Measurements from ENCODE around the gene DHX34.
"Not testable (repeated sequence)": the region's sequence is repeated elsewhere in the genome, so short reads cannot be mapped to it uniquely, and the experiment has no call there.

Gene DHX34

DNA sequence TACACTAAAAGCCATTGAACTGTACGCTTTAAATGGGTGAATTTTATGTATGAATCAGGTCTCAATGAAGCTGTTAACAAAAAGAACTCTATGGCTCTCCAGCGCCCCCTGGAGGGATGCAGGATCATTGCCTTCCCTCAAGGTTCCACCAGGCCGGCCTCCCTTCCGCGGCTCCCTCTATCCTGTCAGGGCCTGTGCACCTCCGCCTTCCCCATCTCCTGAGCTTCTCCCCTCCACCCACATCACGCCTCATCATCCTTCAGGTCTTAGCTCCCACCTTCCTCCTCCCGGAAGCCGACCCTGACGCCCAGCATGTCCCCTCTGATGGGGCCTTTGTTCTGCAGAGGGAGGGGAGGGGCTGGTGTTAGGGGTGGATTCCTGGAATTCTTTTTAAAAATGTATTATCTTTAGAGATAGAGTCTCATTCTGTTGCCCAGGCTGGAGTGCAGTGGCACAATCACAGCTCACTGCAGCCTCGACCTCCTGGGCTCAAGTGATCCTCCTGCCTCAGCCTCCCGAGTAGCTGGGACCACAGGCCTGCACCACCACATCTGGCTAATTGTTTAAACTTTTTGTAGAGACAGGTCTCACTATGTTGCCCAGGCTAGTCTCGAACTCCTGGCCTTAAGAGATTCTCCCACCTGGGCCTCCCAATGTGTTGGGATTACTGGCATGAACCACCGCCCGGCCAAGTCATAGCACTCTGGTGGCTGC lies 42.6 kb downstream of the DHX34 start:
- peak; percentile 64 for DNase-seq

DNA sequence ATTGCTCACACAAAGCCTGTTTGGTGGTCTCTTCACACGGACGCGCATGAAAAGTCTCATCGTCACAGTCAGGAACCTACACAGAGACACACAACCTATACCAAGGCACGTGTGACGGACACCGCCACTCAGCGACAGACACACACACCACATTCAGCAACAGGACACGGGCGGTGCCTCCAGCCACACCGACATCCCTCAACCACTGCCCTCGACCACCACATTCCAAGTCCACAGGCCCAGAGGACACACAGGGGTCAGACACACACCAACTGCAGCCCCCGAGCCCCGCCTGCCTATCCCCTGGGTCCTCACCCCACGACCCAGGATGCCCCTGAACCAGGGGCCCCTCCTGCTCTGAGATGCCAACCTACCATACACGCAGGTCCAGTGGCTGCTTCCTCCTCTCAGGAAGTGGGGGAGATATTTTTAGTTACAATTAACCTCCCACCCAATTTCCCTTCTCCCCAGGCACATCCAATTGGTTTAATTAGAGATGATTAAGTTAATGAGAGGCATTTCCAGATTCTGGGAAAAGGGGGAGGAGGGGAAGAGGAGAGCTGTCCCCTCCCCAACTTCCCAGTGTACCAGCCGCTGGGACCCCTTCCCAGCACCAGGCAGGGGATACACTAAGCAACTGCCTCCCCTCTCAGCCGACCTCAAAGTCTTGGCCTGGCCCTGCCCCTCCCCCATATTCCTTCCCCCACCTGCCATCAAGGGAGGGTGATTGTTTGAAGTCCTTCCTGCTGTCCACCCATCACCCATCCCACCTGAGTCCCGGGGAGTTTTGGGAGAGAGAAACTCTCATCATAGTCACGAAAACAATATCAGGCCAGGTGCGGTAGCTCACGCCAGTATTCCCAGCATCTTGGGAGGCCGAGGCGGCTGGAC lies 49.8 kb downstream of the DHX34 start:
- no peak for DNase-seq

DNA sequence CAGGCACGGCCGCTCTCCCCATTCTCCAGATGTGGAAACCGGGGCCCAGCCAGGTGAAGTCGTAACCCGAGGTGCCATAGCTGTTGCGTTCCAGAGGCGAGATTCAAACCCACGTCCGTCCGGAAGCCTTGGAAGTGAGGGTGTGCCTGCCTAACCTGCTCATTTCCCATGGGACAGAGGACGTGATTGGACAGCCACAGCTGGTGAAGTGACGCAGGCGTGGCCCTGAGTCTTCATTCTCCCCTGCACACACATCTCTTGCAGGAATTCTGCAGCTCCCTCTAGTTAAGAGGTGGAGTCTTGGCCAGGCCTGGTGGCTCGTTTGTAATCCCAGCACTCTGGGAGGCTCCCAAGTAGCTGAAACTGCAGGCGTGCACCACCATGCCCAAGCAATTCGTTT lies 53.4 kb downstream of the DHX34 start:
- no peak for DNase-seq

DNA sequence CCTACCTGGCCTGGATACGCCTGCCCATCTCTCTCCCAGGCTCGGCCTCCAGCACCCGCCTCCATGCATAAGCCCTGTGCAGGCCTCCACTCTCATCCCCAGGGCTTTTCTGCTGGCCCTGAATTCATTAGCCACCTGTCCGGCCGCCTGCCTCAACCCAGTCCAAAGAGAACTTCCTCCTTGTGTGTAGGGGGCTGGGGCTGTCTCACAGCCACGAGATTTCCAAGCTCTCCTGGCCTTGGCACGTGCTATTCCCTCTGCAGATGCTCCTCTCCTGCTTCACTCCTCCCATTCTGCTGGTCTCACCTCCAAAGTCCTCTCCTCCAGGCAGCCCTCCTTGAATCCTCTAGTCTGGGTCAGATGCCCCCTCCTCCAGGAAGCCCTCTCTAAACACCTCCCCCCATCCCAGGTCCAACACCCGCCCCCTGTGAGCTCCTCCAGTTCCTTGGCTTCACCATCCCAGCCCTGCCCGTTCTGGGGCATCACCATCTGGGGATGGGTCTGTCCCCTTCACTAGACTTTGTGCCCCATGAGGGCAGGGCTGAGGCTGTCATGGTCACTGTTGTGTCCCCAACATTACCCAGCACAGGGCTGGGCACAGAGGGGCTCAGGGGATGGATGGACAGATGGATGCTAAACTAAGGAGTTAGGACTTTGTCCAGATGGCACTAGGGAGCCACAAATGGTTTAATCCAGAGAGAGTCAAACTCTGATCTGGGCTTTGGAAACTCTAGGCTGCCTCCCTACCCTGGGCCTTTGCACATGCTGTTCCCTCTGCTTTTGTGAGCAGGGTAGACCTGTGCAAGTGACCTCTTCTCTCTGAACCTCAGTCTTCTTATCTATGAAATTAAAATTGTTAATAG lies 55.5 kb downstream of the DHX34 start:
- no peak for DNase-seq

DNA sequence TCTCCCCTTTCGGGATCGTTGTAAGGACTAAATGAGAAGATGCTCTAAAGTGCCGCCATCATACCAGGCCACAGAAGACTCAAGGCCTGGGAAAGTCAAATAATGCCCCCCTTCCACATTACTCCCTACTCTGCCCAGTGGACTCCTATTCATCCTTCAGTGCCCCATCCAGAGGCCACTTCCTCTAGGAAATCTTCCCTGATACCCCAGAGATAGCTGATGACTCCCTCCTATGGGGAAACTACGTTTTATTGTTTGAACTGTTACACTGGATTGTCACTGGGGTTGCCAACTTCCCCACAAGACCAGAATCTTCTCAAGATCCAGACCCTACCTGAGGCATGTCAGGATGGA lies 56.1 kb downstream of the DHX34 start:
- DNase-seq, result no peak

DNA sequence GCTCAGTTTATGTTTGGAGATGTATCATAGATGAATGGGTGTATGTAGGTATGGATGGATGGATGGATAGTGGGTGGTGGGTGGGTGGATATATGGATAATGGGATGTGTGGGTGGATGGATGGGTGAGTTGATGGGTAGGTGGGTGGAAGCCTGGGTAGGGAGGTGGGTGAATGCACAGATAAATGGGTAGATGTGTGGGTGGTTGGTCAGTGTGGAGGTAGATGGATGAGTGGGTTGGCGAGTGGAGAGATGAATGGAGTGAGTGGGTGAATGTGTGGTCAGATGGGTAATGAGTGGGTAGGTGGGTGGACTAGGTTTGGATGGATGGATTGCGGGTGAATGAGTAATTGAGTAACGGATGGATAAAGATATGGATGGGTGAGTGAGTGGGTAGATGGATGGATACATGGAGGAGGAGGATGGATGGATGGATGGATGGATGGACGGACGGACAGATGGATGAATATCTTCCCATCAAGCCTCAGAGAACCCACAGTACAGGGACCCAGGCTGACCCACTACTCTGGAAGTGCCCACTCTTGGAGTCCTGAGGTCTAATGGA lies 56.8 kb downstream of the DHX34 start:
- no peak for DNase-seq

DNA sequence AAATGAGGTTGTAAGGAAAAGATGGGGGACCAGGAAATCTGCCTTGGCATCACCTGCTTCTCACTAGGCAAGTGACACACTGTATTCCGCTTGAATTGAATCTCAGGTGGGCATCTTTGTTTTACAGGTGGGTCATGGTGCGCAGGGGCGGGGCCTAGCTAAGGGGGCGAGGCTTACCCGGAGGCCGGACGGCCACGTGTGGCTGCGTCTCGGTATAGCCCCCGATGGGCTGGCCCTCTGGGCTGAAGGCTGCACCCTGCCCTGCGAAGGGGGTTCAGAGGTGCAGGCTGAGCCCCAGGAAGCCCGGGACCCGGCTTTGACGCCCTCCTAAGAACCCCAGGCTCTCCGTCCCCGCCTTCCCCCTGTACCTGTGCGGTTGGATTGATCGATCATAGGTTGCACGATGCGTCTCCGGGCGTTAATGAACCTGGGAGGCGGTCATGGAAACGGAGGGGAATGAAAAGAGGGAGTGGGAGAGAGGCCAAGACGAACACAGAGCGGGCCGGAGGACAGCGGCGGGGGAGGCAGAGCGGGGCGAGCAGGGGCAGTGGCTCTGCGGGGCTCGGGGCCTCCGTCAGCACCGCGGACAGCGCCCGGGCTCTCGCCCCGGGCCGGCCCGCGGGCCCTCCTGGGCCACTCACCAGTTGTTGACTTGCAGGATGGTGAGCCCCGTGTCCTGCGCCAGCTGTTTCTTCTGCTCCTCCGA lies 57.7 kb downstream of the DHX34 start:
- no peak for DNase-seq

DNA sequence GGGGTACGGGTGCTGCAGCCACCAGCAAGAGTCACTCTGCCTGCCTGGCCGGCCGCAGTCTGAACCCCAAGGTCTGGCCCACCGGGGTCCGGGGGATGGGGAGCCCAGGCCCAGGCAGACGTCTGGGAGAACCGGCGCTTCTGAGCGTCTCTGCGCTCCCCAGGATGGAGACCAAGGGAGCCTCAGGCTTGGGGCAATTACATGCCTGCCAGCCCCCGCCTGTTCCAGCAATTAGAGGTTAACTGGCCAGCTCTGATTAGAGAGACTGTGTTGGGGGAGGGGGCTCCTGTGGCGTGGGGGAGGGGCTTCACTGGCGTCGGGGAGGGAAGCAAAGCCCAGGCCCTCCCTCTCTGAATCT lies 58.3 kb downstream of the DHX34 start:
- DNase-seq, result no peak

DNA sequence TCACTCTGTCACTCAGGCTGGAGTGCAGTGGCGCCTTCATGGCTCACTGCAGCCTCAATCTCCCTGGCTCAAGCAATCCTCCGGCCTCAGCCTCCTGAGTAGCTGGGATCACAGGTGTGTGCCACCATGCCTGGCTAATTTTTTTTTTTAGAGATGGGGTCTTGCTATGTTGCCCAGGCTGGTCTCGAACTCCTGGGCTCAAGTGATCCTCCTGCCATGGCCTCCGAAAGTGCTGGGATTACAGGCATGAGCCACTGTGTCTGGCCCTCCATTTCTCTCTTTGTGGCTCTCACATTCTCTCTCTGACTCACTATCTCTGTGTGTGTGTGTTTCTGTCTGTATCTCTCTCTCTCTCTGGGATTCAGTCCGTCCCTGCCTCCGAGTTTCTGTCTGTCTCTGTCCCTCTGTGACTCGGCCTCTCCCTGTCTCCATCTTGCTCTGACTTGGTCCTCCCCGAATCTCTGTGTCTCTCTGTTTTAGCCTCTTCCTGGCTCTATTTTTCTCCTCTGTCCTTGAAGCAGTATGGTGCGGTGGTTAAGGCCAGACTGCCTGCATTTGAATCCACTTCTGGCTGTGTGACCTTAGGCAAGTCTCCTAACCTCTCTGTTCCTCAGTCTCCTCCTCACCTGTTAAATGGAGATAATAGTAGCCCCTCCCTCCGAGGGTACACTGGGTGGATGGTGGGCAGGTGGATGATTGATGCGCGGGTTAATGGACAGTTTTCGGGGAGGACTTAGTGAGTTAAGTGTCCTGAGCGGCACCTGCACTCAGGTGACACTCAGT lies 59.2 kb downstream of the DHX34 start:
- no peak for DNase-seq

DNA sequence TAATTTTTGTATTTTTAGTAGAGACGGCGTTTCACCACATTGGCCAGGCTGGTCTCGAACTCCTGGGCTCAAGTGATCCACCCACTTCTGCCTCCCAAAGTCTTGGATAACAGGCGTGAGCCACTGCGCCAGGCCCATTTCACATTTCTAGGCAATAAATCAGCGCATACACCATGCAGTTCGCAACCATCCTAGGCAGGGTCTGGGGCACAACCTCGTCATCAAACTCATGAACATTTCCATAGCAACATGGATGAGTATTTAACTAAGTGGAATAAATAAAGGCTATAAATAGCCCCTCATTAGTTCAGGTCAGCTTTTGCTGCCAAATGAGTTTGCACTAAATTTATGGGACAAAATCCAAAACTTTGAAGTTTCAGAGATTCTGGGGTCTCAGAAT lies 62.0 kb downstream of the DHX34 start:
- DNase-seq, result no peak

DNA sequence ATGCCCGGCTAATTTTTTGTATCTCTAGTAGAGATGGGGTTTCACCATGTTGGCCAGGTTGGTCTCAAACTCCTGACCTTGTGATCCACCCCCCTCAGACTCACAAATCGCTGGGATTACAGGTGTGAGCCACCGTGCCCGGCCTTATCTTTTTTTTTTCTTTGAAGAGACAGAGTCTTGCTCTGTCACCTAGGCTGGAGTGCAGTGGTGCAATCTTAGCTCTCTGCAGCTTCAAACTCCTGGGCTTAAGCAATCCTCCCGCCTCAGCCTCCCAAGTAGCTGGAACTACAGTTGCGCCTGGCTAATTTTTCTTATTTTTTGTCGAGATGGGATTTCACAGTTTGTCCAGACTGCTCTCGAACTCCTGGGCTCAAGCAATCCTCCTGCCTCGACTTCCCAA lies 62.6 kb downstream of the DHX34 start:
- DNase-seq, result not testable (repeated sequence)

DNA sequence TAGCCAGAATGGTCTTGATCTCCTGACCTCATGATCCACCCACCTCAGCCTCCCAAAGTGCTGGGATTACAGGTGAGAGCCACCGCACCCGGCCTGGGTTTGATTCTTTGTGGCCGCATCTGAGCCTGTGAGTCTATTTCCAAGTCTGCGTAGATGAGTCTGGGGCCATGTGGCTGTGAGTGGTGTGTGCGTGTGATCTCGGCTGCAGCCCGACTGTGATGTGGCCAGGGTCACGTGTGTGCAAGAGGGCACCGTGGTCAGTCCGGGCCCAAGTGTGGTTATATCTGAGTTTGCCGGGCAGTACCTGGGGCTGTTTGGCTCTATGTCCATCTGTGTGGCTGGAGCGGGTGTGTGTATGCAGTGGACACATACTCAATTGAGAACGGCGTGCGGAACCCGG lies 64.8 kb downstream of the DHX34 start:
- DNase-seq, result no peak

DNA sequence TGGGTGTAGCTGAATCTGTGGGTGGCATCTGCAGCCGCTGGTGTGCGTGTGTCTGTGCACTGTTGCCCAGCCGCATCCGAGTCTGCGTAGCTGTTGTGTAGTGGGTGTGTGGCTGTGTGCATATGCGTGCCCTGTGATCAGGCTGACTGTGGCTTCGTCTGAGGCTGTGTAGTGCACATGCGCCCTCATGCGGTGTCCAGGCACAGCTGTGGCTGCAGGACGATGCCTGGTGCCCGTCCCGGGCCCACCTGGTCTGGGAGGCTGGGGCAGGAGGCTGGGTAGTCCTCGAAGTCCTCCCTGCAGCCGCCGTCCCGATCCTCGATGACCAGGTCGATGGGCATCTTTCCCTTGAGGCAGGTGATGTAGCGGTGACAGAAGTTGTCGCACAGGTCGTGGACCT lies 65.4 kb downstream of the DHX34 start:
- DNase-seq, result no peak

DNA sequence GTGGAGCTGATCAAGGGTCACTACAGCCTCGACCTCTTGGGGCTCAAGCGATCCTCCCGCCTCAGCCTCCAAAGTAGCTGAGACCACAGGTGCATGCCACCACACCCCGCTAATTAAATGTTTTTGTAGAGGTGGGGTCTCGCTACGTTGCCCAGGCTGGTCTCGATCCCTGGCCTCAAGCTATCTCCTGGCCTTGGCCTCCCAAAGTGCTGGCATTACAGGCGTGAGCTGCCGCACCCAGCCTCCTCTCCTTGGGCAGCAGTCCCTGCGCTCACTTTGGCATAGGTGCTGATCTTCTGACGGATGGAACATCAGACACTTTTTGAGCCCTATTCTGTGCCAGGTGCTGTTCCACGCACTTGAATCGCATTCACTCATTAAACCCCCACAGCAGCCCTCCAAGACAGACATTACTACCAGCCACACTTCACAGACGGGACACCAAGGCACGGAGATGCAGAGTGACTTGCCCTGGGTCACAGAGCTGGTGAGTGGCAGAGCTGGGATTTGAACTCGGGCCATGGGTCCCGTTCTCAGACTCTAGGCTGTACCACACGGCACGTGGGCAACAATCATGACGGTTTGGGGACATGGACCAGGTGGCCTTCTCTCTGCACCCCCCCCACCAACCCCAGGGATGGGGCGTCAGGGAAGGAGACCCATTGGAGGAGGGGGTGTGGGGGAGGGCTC lies 67.0 kb downstream of the DHX34 start:
- no peak for DNase-seq

DNA sequence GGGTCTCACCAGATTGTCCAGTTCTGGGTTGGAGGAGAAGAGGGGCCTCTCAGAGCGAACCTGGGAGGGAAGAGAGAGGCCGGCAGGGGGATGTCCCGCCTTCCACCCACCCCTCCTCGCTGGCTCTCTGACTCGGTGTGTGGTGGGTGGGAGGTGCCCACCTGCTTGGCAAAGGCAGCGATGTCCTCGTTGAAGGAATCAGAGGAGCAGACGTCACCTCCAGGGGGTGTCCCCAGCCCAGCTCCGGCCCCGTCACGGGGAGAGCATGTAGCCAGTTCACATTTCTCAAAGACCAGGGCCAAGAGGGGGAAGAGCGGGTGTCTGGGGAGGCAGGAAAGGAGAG lies 67.5 kb downstream of the DHX34 start:
- DNase-seq, result no peak

DNA sequence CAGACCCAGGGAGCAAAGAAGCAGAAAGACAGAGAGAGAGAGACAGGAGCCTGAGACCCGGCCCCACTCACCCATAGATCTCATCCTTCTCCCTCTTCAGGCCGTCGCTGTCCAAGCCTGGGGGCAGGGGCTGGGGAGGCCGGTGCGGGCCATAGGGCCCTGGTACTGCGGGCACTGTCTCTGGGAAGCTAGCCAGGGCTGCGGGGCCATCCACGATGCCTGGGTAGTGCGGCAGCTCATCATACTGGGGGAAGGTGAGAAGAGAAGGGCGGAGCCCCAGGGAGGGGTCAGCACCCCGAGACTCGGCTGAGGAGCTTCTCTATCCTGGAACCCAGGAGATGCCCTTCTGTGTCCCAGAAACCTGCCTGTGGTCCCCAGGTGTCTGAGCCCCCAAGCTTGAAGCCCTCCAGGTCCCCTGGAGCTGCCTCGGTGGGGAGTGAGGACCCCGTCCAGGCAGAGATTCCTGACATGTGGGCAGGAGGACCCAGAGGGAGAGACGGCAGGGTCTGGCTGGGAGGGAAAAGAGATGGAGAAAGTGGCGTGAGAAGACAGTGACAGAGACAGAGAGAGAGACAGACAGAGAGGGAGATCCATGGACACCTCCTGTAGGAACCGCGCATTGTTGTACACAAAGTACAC lies 68.1 kb downstream of the DHX34 start:
- no peak for DNase-seq

DNA sequence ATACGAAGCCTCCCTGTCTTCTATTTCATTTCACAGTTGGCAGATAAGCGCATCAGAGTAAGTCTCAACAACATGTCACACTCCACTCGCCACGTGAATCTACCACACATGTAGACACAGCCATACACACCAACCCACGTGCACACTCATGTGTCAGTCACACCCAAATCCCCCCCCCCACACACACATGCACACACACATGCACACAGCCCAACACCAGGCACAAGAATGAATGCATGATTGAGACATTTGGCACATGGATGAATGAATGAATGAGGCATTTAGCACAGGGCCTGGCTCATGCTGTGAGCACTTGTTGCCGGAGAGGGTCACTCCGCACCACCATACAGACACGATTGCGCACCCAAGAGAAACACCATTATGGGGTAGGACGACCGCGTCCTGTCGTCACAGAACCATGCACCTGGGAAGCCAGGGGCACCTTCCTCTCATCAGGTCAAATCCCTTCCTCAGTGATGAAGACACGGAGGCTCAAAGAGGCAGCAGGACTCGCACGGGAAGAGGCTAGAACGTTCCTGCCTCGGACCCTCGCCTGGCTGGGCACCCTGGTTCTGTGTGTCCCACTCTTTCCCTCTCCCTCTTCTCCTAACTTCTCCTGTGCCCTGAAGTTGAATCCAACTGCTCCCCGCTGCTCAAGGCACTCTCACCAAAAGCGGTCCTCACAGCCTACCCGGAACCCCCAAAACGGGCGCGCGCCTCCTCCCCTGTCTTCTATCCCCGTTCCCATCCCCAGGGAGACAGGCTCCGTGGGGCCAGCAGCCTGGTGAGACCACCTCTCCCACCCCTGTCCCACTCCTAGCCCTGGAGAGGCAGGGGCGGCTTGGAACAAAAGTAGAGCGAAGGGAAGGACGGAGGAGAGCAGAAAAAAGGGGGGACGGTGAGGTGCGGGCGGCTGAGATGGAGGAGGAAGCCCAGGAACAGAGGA lies 68.9 kb downstream of the DHX34 start:
- DNase-seq, result no peak

DNA sequence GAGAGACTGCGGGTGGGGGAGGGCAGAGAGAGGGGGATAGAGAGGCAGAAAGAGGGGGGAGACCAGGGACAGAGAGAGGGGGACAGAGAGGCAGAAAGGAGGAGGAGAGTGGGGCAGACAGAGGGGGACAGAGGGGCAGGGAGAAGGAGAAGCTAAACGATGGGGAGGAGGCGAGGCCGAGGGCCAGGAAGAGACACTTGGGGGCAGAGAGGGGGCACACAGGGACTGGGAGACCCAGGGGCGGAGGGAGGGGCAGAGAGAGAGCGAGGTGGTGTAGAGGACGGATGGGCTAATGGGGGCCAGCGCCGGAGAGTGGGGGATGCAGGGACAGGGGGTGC lies 69.5 kb downstream of the DHX34 start:
- no peak for DNase-seq

DNA sequence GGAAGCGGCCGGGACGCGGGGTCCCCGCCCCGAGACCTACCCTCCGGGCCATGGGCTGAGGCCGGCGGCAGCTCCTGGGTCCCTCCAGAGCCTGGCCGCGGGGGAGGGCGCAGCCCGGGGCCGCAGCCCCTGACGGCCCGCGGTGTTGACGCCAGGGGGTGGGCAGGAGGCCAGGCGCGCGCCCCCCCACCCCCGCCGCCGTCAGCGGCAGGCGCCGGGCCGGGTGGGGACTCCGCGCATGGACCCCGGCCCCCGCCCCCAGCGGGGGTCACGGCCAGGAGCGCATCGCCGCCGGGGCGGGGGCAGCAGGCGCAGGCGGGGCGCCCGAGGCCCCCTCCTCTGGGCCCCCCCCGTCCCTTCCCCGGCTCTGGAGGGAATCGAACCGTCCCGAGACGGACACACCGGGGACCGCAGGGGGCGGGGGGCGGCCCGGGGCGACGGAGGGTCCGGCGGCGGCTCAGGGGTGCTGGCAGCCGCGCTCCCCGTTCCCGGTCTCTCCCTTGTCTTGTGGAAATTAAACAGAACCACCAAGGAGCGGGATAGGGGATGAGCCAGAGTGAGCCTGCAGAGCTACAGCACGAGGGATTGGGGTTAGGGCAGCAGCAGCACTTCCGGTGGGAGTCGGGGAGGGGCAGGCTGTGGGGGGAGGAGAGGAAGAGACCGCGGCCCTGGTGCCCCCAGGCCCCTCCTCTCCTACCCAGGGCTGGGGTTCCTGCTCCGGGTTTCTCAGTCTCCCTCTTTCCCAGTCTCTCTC lies 70.1 kb downstream of the DHX34 start, which contains the start of gene MEIS3:
Gene MEIS3 (minus strand): TSS at position 498 of the 754 bp plus-strand sequence. CDS start 446 bp downstream, at position 52.
- peak; percentile 44 for DNase-seq
